Esophagus muscularis mucosa (tissue), 4 donors: ENCODE results near the gene UQCR10.

Source experiments
- CTCF ChIP-seq, 3 experiments: fragments of 200-600 bp in 2 of 3; fragments of 450-650 bp in 1 of 3; sonication (generic) in 2 of 3; IDR thresholded peaks; one replicate each; pipeline ENCODE4 v1.5.1; 2017 to 2019; ENCODE audit warnings: antibody characterized with exemption in 3 of 3, mild to moderate bottlenecking in 2 of 3, moderate library complexity in 1 of 3
- EP300 ChIP-seq: sonication (generic); formaldehyde crosslinking; IDR thresholded peaks from one replicate; pipeline ENCODE4 v1.6.1; 2017; ENCODE audit warnings: antibody characterized with exemption
- POLR2A ChIP-seq: fragments of 450-650 bp; IDR thresholded peaks from one replicate; pipeline ENCODE4 v1.6.1; 2017; ENCODE audit warnings: antibody characterized with exemption, moderate library complexity, mild to moderate bottlenecking, low read depth
- POLR2AphosphoS5 ChIP-seq, 2 donors: sonication (generic); formaldehyde crosslinking; IDR thresholded peaks; one replicate each; pipeline ENCODE4 v1.6.1; 2017; ENCODE audit warnings: antibody characterized with exemption in 2 of 2

- TF ChIP-seq CTCF (IDR thresholded peaks at IDR 0.05) (no peak), POLR2A (no peak), EP300 (no peak), POLR2AphosphoS5 (IDR thresholded peaks at IDR 0.05) (no peak)
Measured at GRCh38 chr22:29751669-29752068, 15.5 kb upstream of the UQCR10 start.
